MM.1S (cell line): ENCODE measurements around the gene COL20A1.

ENCODE experiments used
- DNase-seq: peaks from one replicate; pipeline ENCODE4 v3.0.0-alpha.2; 2015
- H2AFZ ChIP-seq: fragments of 300-600 bp; sonication (generic); 2 replicates; pipeline ENCODE4 v1.6.0; 2016; ENCODE audit warnings: antibody characterized with exemption, low read length
- H3F3A ChIP-seq: fragments of 300-600 bp; sonication (generic); 2 replicates; pipeline ENCODE4 v1.6.1; 2016; ENCODE audit warnings: mild to moderate bottlenecking, antibody characterized with exemption, low read length, moderate library complexity, mixed read lengths; ENCODE audit not compliant: insufficient read depth
- H3K27ac ChIP-seq: fragments of 300-600 bp; sonication (generic); 2 replicates; pipeline ENCODE4 v1.5.1; 2016; ENCODE audit warnings: mild to moderate bottlenecking, low read length
- H3K27me3 ChIP-seq: fragments of 300-600 bp; sonication (generic); replicated peaks from 2 replicates; pipeline ENCODE4 v1.6.0; 2016; ENCODE audit warnings: low read length; ENCODE audit not compliant: insufficient read depth
- H3K36me3 ChIP-seq: fragments of 300-600 bp; sonication (generic); replicated peaks from 2 replicates; pipeline ENCODE4 v1.6.1; 2016; ENCODE audit warnings: mild to moderate bottlenecking, low read length, mixed read lengths; ENCODE audit not compliant: insufficient read depth
- H3K4me1 ChIP-seq: fragments of 300-600 bp; sonication (generic); 2 replicates; pipeline ENCODE4 v1.6.1; 2016; ENCODE audit warnings: low read length, mixed read lengths
- H3K4me2 ChIP-seq: fragments of 300-600 bp; sonication (generic); 2 replicates; pipeline ENCODE4 v1.6.0; 2016; ENCODE audit warnings: low read depth, low read length
- H3K4me3 ChIP-seq: fragments of 300-600 bp; sonication (generic); 2 replicates; pipeline ENCODE4 v1.5.1; 2016; ENCODE audit warnings: low read length, mixed read lengths
- H3K79me2 ChIP-seq: fragments of 300-600 bp; sonication (generic); 2 replicates; pipeline ENCODE4 v1.6.1; 2016; ENCODE audit warnings: mixed run types, low read length, mixed read lengths
- H3K9ac ChIP-seq: fragments of 300-600 bp; sonication (generic); 2 replicates; pipeline ENCODE4 v1.6.1; 2016; ENCODE audit warnings: low read length, mixed read lengths
- H3K9me2 ChIP-seq: fragments of 300-600 bp; sonication (generic); replicated peaks from 2 replicates; pipeline ENCODE4 v1.6.1; 2016; ENCODE audit warnings: mild to moderate bottlenecking, low read length, mixed read lengths; ENCODE audit not compliant: insufficient read depth
- H3K9me3 ChIP-seq: fragments of 300-600 bp; sonication (generic); replicated peaks from 2 replicates; pipeline ENCODE4 v1.6.1; 2016; ENCODE audit warnings: mild to moderate bottlenecking, low read length, mixed read lengths; ENCODE audit not compliant: insufficient read depth
- H4K20me1 ChIP-seq: fragments of 300-600 bp; sonication (generic); 2 replicates; pipeline ENCODE4 v1.6.1; 2016; ENCODE audit warnings: mild to moderate bottlenecking, low read length, moderate library complexity, mixed read lengths; ENCODE audit not compliant: insufficient read depth
- CTCF ChIP-seq: fragments of 300-600 bp; sonication (generic); IDR thresholded peaks from 2 replicates; pipeline ENCODE4 v1.5.1; 2016; ENCODE audit warnings: antibody characterized with exemption, low read length, mixed read lengths
- EZH2 ChIP-seq: fragments of 300-600 bp; sonication (generic); optimal IDR thresholded peaks from 2 replicates; pipeline ENCODE3; 2017; ENCODE audit warnings: low read depth, mild to moderate bottlenecking, antibody characterized with exemption, low read length, mixed read lengths
- EZH2phosphoT487 ChIP-seq: fragments of 300-600 bp; sonication (generic); IDR thresholded peaks from 2 replicates; pipeline ENCODE4 v1.6.1; 2018; ENCODE audit warnings: antibody characterized with exemption, low read length

Gene COL20A1

GRCh38 chr20:63294536-63294900 lies 1.5 kb downstream of the COL20A1 start:
- Histone ChIP-seq H3K4me1 (no peaks in the 10 kb centered on the region), H3F3A (no peaks in the 10 kb centered on the region), H3K27me3 (peaks cover 76% of the 10 kb centered on the region), H3K4me3 (no peak overlapping the region), H3K9me3 (no peaks in the 10 kb centered on the region), H2AFZ (no peak overlapping the region), H3K9me2 (no peaks in the 10 kb centered on the region), H3K79me2 (no peaks in the 10 kb centered on the region), H3K9ac (no peak overlapping the region), H3K4me2 (no peak overlapping the region), H3K27ac (no peak overlapping the region), H4K20me1 (no peaks in the 10 kb centered on the region), H3K36me3 (no peaks in the 10 kb centered on the region)
- TF ChIP-seq CTCF, result no peak
- TF ChIP-seq EZH2phosphoT487, result no peak
- TF ChIP-seq EZH2, result no peak
- DNase-seq, result no peak

- Histone ChIP-seq H3K27ac (no peak overlapping the region), H3K4me3 (no peak overlapping the region), H3K4me1 (no peaks in the 10 kb centered on the region), H4K20me1 (no peaks in the 10 kb centered on the region), H3F3A (no peaks in the 10 kb centered on the region), H3K9me3 (no peaks in the 10 kb centered on the region), H3K9me2 (no peaks in the 10 kb centered on the region), H3K27me3 (peaks cover 80% of the 10 kb centered on the region), H3K79me2 (no peaks in the 10 kb centered on the region), H2AFZ (no peak overlapping the region), H3K36me3 (no peaks in the 10 kb centered on the region), H3K9ac (no peak overlapping the region), H3K4me2 (no peak overlapping the region)
- no peak for DNase-seq
- TF ChIP-seq EZH2 (no peak), EZH2phosphoT487 (no peak), CTCF (no peak)
Measured at GRCh38 chr20:63295018-63295417, 2.0 kb downstream of the COL20A1 start.

- no peak overlapping the region for H3K4me2 ChIP-seq
- H3K79me2 ChIP-seq, result no peaks in the 10 kb centered on the region
- no peak for DNase-seq
- H3K9me3 ChIP-seq, result no peaks in the 10 kb centered on the region
- no peaks in the 10 kb centered on the region for H3K9me2 ChIP-seq
- TF ChIP-seq EZH2phosphoT487 (no peak), EZH2 (no peak)
- peaks cover 84% of the 10 kb centered on the region for H3K27me3 ChIP-seq
- H3K4me3 ChIP-seq, result no peak overlapping the region
- no peaks in the 10 kb centered on the region for H3K36me3 ChIP-seq
- H4K20me1 ChIP-seq, result no peaks in the 10 kb centered on the region
- no peak overlapping the region for H3K27ac ChIP-seq
- H3K9ac ChIP-seq, result no peak overlapping the region
- H3F3A ChIP-seq, result no peaks in the 10 kb centered on the region
- H2AFZ ChIP-seq, result no peak overlapping the region
- H3K4me1 ChIP-seq, result no peaks in the 10 kb centered on the region
Measured at GRCh38 chr20:63295422-63295821, 2.4 kb downstream of the COL20A1 start.

- H3K4me3 ChIP-seq, result no peak overlapping the region
- no peak overlapping the region for H3K9ac ChIP-seq
- H3F3A ChIP-seq, result no peaks in the 10 kb centered on the region
- no peaks in the 10 kb centered on the region for H3K4me1 ChIP-seq
- H3K36me3 ChIP-seq, result no peaks in the 10 kb centered on the region
- H2AFZ ChIP-seq, result no peak overlapping the region
- peaks cover 88% of the 10 kb centered on the region for H3K27me3 ChIP-seq
- H3K27ac ChIP-seq, result no peak overlapping the region
- no peaks in the 10 kb centered on the region for H3K9me3 ChIP-seq
- no peak for DNase-seq
- no peaks in the 10 kb centered on the region for H3K79me2 ChIP-seq
- no peaks in the 10 kb centered on the region for H4K20me1 ChIP-seq
- no peak for TF ChIP-seq EZH2phosphoT487
- no peak for TF ChIP-seq CTCF
- no peak for TF ChIP-seq EZH2
- no peak overlapping the region for H3K4me2 ChIP-seq
- no peaks in the 10 kb centered on the region for H3K9me2 ChIP-seq
Measured at GRCh38 chr20:63295846-63296245, 2.9 kb downstream of the COL20A1 start.
